Epithelial cell of esophagus (primary cell): ENCODE measurements around the gene LY6G5C.

Source experiments
- DNase-seq: peaks from one replicate; pipeline ENCODE4 v3.0.0; 2010; ENCODE audit warnings: low read depth
- H3K4me3 ChIP-seq: 2 replicates; pipeline ENCODE4 v1.5.1; 2011; ENCODE audit warnings: mild to moderate bottlenecking, low read length, control low read depth
- TF ChIP-seq, protein P1 (sequence below): IDR thresholded peaks from 2 replicates; pipeline ENCODE4 v1.5.1; 2011; ENCODE audit warnings: low read depth, mild to moderate bottlenecking, low read length, control low read depth, inconsistent platforms; ENCODE audit not compliant: insufficient read depth; ENCODE audit errors: missing control alignments

The LY6G5C gene

GRCh38 chr6:31630177-31630934, 50.5 kb downstream of the LY6G5C start:
- DNase-seq, result peak; percentile 33
- TF ChIP-seq, protein P1, sequence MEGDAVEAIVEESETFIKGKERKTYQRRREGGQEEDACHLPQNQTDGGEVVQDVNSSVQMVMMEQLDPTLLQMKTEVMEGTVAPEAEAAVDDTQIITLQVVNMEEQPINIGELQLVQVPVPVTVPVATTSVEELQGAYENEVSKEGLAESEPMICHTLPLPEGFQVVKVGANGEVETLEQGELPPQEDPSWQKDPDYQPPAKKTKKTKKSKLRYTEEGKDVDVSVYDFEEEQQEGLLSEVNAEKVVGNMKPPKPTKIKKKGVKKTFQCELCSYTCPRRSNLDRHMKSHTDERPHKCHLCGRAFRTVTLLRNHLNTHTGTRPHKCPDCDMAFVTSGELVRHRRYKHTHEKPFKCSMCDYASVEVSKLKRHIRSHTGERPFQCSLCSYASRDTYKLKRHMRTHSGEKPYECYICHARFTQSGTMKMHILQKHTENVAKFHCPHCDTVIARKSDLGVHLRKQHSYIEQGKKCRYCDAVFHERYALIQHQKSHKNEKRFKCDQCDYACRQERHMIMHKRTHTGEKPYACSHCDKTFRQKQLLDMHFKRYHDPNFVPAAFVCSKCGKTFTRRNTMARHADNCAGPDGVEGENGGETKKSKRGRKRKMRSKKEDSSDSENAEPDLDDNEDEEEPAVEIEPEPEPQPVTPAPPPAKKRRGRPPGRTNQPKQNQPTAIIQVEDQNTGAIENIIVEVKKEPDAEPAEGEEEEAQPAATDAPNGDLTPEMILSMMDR, result no peak
- no peak overlapping the region for H3K4me3 ChIP-seq

DNA sequence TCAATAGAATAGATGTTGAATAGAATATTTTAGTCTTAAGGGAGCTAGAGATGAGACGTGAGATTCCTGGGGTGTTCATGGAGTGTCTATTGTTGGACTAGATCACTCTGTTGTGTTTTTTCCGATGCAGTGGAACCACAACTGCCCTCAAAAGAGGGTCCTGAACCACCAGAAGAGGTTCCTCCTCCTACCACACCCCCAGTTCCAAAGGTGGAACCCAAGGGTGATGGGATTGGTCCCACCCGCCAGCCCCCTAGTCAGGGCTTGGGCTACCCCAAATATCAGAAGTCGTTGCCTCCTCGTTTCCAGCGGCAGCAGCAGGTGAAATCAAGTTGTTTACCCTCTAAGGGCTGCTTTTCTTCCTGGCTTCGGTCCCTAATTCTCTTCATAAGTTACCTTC, 51.9 kb downstream of the LY6G5C start:
- DNase-seq, result no peak

GRCh38 chr6:31627690-31628287, 53.1 kb downstream of the LY6G5C start:
- TF ChIP-seq, protein P1, result no peak
- no peak overlapping the region for H3K4me3 ChIP-seq

More for the DNA sequence above, 51.9 kb downstream of the LY6G5C start:
- H3K4me3 ChIP-seq, result no peak overlapping the region
- TF ChIP-seq, protein P1, result no peak

DNA sequence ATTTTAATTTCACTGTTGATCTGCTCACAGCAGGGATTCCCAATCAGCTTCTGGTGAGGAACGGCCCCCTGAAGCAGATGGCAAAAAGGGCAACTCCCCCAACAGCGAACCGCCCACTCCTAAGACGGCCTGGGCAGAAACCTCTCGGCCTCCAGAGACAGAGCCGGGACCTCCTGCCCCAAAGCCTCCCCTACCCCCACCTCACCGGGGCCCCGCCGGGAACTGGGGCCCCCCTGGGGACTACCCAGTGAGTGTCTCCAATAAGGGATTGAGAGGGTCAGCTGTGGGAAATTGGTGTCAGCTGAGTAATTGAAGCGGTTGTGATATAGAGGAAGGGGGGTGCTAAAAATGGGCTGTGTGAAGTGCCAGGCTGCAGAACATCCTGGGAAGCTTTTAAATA, 53.9 kb downstream of the LY6G5C start:
- DNase-seq, result no peak
- TF ChIP-seq, protein P1, result no peak
- no peak overlapping the region for H3K4me3 ChIP-seq

More at GRCh38 chr6:31627690-31628287, 53.1 kb downstream of the LY6G5C start:
- DNase-seq, result no peak
